K562 (cell line): ENCODE measurements around the gene MPG. TPM values are rescaled to one million over a fixed set of nuclear protein-coding genes. Genes with fewer than 3 reads are reported as not detected.
A peak's percentile ranks its signal among the peaks of the same experiment; 100 is the strongest.

Source experiments
- ARID3A ChIP-seq: IDR thresholded peaks from 2 replicates; pipeline ENCODE4 v1.6.1; 2012; ENCODE audit warnings: low read depth, low read length, improper control_type of control experiment, borderline replicate concordance
- CREM ChIP-seq: IDR thresholded peaks from 2 replicates; pipeline ENCODE4 v1.6.1; 2014; ENCODE audit warnings: antibody characterized with exemption, low read depth
- E2F3 ChIP-seq: fragments of 250-450 bp; sonication (Bioruptor Pico); IDR thresholded peaks from 2 replicates; pipeline ENCODE4 v1.4.0; 2020; ENCODE audit warnings: mild to moderate bottlenecking
- FIP1L1 ChIP-seq: fragments of 200-400 bp; formaldehyde crosslinking; IDR thresholded peaks from 2 replicates; pipeline ENCODE4 v1.6.1; 2018; ENCODE audit warnings: mild to moderate bottlenecking, low read depth, low read length; ENCODE audit not compliant: poor library complexity, severe bottlenecking
- FOXJ3 ChIP-seq: sonication (generic); formaldehyde crosslinking; IDR thresholded peaks from 2 replicates; pipeline ENCODE4 v1.4.0; 2020; ENCODE audit warnings: mild to moderate bottlenecking, missing genetic modification reagents
- MNT ChIP-seq, 2 experiments: fragments of 450-650 bp; conservative IDR thresholded peaks; 2 replicates each; pipeline ENCODE4 v1.6.1; 2017; ENCODE audit warnings: mild to moderate bottlenecking in 2 of 2, moderate library complexity in 2 of 2
- PRPF4 ChIP-seq: fragments of 200-400 bp; formaldehyde crosslinking; IDR thresholded peaks from one replicate; pipeline ENCODE4 v1.6.1; 2017; ENCODE audit warnings: low read length, low read depth, mild to moderate bottlenecking; ENCODE audit not compliant: insufficient read depth, poor library complexity, severe bottlenecking
- PURB ChIP-seq: sonication (generic); formaldehyde crosslinking; IDR thresholded peaks from 2 replicates; pipeline ENCODE4 v1.9.0; 2021; ENCODE audit warnings: low read depth, mild to moderate bottlenecking, missing genetic modification reagents
- RBM14 ChIP-seq: fragments of 200-400 bp; formaldehyde crosslinking; IDR thresholded peaks from 2 replicates; pipeline ENCODE4 v1.6.1; 2018; ENCODE audit warnings: low read depth, mild to moderate bottlenecking, low read length, moderate library complexity, borderline replicate concordance; ENCODE audit not compliant: insufficient read depth
- RBM22 ChIP-seq: fragments of 200-400 bp; formaldehyde crosslinking; IDR thresholded peaks from 2 replicates; pipeline ENCODE4 v1.6.1; 2018; ENCODE audit warnings: low read length, low read depth; ENCODE audit not compliant: poor library complexity, severe bottlenecking
- SAP30 ChIP-seq: fragments of 200-600 bp; sonication (generic); IDR thresholded peaks from 2 replicates; pipeline ENCODE4 v1.6.1; 2012; ENCODE audit warnings: borderline replicate concordance, low read depth, mild to moderate bottlenecking, moderate library complexity, low read length, control low read depth, inconsistent platforms; ENCODE audit not compliant: insufficient read depth, poor library complexity, severe bottlenecking
- SPI1 ChIP-seq: IDR thresholded peaks from 2 replicates; pipeline ENCODE4 v1.6.1; 2011; ENCODE audit warnings: low read depth, low read length, control low read depth, borderline replicate concordance
- TCF3 ChIP-seq: sonication (generic); formaldehyde crosslinking; IDR thresholded peaks from 2 replicates; pipeline ENCODE4 v1.4.0; 2020; ENCODE audit warnings: mild to moderate bottlenecking, missing genetic modification reagents
- XRCC4 ChIP-seq: IDR thresholded peaks from one replicate; pipeline ENCODE4 v1.6.1; 2011; ENCODE audit not compliant: insufficient read depth, insufficient read length; ENCODE audit errors: extremely low read depth
- YY1 ChIP-seq, 3 experiments: IDR thresholded peaks; 2 replicates each; pipeline ENCODE4 v1.6.1; 2011; ENCODE audit warnings: low read length in 2 of 3, mild to moderate bottlenecking in 2 of 3, moderate library complexity in 2 of 3, borderline replicate concordance in 1 of 3, control low read depth in 1 of 3, low read depth in 1 of 3; ENCODE audit not compliant: insufficient read depth in 3 of 3, insufficient replicate concordance in 2 of 3, control insufficient read depth in 1 of 3, insufficient read length in 1 of 3; ENCODE audit errors: extremely low read depth in 1 of 3
- ZBTB7A ChIP-seq: IDR thresholded peaks from 2 replicates; pipeline ENCODE4 v1.6.1; 2011; ENCODE audit warnings: low read depth, mild to moderate bottlenecking, low read length, moderate library complexity, borderline replicate concordance; ENCODE audit not compliant: control insufficient read depth
- ZKSCAN1 ChIP-seq: fragments of 150-350 bp; IDR thresholded peaks from 2 replicates; pipeline ENCODE4 v1.6.1; 2016; ENCODE audit warnings: low read depth, low read length
- ZNF263 ChIP-seq: sonication (generic); formaldehyde crosslinking; IDR thresholded peaks from 2 replicates; pipeline ENCODE4 v1.8.0; 2022; ENCODE audit warnings: mild to moderate bottlenecking, missing genetic modification reagents, borderline replicate concordance
- polyA plus RNA-seq, 8 experiments: library from polyadenylated mRNA; depleted of rRNA in 4 of 8; stranded (reverse) in 5 of 8; unstranded in 3 of 8; fragments of >200 nt; fragmentation: Nextera tagmentation in 2 of 8; fragmentation: Illumina TruSeq in 1 of 8; extraction: Ambion mirVana in 2 of 8; extraction: Trizol in 1 of 8; gene quantifications; 2 replicates each; pipeline versions ENCODE4 v1.2.1 to v1.2.3, GENCODE V29; 2011 to 2014; ENCODE audit warnings: inconsistent platforms in 1 of 8, missing spikeins in 1 of 8
- total RNA-seq, 7 experiments: library from RNA; depleted of rRNA in 6 of 7; stranded (reverse); fragments of >200 nt in 6 of 7; fragmentation: Illumina TruSeq in 2 of 7; extraction: Trizol in 2 of 7; gene quantifications; 2 replicates each; pipeline versions ENCODE4 v1.2.1 to v1.2.3, GENCODE V29; 2011 to 2021; ENCODE audit warnings: low replicate concordance in 1 of 7
- TF ChIP-seq, protein P1 (sequence below): fragments of 150-350 bp; conservative IDR thresholded peaks from 2 replicates; pipeline ENCODE4 v1.6.1; 2014; ENCODE audit warnings: low read length

MPG gene
- total and polyA plus RNA-seq, 9 of the 15 experiments (the other 6 are each of a cell fraction or from before 2014, with no cell fraction given), result 0.42 to 226 (median 36.2) TPM

- no peak for TF ChIP-seq XRCC4
- no peak for TF ChIP-seq E2F3 (CRISPR knock-in tag)
- no peak for TF ChIP-seq ZNF263 (CRISPR knock-in tag)
- no peak for TF ChIP-seq TCF3 (CRISPR knock-in tag)
- TF ChIP-seq ZBTB7A, result peak; percentile 85; the same call in 1 of the 2 replicates
- peak; percentile 97 to 98 for TF ChIP-seq MNT (conservative IDR thresholded peaks at IDR 0.05)
- TF ChIP-seq RBM14, result 0 out of 2 replicates have a peak, but pooled peaks have one; percentile 11
- TF ChIP-seq SAP30, result peak; percentile 41
- TF ChIP-seq CREM, result no peak
- TF ChIP-seq PRPF4, result no peak
- TF ChIP-seq RBM22, result no peak
- peak; percentile 32 for TF ChIP-seq FIP1L1
- peak in 1 of 3 experiments; percentile 10 for TF ChIP-seq YY1 (IDR thresholded peaks at IDR 0.05; ENCODE audit: borderline replicate concordance in 1 of 3, control insufficient read depth in 1 of 3, extremely low read depth in 1 of 3, insufficient read depth in 3 of 3, insufficient read length in 1 of 3, insufficient replicate concordance in 2 of 3, low read depth in 1 of 3, low read length in 2 of 3)
- TF ChIP-seq FOXJ3 (CRISPR knock-in tag), result no peak
- TF ChIP-seq ZKSCAN1, result no peak
- no peak for TF ChIP-seq SPI1
- TF ChIP-seq, protein P1, sequence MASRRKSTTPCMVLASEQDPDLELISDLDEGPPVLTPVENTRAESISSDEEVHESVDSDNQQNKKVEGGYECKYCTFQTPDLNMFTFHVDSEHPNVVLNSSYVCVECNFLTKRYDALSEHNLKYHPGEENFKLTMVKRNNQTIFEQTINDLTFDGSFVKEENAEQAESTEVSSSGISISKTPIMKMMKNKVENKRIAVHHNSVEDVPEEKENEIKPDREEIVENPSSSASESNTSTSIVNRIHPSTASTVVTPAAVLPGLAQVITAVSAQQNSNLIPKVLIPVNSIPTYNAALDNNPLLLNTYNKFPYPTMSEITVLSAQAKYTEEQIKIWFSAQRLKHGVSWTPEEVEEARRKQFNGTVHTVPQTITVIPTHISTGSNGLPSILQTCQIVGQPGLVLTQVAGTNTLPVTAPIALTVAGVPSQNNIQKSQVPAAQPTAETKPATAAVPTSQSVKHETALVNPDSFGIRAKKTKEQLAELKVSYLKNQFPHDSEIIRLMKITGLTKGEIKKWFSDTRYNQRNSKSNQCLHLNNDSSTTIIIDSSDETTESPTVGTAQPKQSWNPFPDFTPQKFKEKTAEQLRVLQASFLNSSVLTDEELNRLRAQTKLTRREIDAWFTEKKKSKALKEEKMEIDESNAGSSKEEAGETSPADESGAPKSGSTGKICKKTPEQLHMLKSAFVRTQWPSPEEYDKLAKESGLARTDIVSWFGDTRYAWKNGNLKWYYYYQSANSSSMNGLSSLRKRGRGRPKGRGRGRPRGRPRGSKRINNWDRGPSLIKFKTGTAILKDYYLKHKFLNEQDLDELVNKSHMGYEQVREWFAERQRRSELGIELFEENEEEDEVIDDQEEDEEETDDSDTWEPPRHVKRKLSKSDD, result no peak
- TF ChIP-seq ARID3A, result no peak
- TF ChIP-seq PURB (CRISPR knock-in tag), result no peak
These were observed at the start of gene MPG (continued) for GRCh38 chr16:77807-78443.
